ENCODE results near the gene MTRR.
"Not testable (repeated sequence)": the region's sequence is repeated elsewhere in the genome, so short reads cannot be mapped to it uniquely, and the experiment has no call there.

Gene MTRR

DNA sequence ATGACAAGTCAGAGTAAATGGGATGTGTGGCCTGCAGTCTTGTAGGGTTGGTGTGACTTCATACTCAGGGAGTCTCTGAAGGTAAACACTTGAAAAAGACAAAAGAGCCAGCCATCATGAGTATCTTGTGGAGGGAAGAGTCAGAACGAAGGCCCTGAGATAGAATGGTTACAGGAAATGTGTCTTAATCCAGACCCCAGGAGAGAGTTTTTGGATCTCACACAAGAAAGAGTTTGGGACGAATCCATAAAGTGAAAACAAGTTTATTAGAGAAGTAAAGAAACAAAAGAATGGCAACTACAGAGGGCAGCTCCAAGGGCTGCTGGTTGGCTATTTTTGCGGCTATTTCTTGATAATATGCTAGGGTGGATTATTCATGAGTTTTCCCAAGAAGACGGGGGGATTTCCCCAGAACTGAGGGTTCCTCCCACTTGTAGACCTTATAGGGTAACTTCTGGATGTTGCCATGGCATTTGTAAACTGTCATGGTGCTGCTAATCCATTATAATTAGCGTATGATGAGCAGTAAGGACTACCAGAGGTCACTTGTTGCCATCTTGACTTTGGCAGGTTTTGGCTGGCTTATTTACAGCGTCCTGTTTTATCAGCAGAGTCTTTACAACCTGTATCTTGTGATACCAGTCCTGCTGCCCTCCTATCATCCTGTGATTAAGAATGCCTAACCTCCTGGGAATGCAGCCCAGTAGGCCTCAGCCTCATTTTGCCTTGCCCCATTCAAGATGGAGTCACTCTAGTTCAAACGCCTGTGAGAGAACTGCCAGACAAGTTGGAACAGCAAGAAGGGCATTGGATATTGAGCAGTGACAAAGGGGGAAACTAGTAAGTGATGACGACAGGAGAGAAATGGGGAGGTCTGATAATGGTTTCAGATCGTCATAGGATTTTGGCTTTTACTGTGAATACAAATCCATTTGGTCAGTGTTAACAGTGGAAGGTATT is 34.0 kb downstream of the MTRR start:
- peak; percentile 6 for DNase-seq

DNA sequence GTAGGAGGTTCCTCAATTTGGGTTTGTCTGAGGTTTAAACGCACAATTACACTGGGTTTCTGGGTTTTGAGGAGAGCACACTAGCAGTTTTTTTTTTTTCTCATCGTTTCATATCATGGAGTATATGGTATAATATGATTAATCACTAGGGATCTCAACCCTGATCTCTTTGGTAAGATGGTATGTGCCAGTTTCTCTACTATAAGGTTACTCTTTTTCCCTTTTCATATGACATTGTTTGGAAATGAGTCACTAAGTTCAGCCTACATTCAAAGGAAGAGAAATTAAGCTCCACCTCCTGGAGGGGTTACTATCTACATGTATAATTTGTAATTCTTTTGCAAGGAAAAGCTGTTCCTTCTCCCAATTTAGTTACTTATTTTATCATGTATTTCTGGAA is 35.2 kb downstream of the MTRR start:
- no peak for DNase-seq

DNA sequence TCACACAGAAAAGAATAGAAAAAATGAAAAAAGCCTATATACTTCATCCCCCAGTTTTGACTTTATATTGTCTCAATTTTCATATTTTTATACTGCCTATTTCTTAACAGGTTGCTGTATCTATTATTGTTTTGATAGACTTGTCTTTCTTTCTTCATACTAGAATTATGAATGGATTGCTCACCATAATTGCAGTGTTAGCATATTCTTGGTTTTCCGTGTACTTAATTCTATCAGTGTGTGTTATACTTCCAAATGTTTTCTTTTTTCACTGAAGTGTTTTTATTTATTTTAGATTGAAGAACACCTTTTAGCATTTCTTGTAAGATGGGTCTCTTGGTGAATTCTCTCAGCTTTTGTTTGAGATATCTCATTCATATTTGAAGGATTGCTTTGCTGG is 38.7 kb downstream of the MTRR start:
- no peak for DNase-seq

DNA sequence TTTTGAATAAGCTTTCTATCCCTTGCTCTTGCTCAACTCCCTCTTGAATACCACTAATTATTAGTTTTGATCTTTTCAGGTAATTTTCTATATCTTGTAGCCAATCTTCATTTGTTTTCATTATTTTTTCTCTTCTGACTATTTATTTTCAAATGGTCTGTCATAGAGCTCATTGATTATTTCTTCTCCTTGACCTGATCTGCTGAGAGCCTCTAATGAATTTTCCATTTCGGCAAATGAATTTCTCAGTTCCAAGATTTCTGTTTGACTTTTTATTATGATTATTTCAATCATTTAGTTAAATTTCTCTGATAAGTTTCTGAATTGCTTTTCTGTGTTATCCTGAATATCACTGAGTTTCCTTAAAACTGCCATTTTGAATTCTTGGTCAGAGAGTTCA is 39.4 kb downstream of the MTRR start:
- DNase-seq, result no peak

DNA sequence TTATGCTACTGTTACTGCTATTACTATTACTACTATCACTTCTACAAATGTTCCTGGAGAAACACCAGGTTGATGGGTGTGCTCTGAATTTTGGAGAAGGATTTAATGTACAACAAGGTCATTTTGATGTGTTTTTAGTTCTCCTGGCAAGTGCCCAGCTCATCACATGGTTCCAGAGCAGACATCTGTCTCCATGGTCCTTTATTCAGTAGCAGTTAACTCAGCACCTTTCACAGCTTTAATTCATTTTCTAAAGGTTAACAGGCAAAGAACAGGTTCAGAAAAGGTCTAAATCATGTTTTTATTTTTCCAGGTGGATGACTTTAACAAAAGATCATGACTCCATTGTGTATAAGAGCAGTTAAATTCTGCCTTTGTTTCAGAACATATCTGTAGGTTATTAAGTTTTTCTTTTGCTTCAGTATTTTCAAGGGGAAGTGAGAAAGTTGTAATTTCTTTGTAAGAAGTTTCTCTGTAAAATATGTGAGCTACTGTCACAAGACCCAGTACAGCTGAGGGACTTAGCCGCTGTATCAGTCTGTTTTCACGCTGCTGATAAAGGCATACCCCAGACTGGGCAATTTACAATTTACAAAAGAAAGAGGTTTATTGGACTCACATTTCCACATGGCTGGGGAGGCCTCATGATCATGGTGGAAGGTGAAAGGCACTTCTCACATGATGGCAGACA is 41.9 kb downstream of the MTRR start:
- DNase-seq, result no peak

DNA sequence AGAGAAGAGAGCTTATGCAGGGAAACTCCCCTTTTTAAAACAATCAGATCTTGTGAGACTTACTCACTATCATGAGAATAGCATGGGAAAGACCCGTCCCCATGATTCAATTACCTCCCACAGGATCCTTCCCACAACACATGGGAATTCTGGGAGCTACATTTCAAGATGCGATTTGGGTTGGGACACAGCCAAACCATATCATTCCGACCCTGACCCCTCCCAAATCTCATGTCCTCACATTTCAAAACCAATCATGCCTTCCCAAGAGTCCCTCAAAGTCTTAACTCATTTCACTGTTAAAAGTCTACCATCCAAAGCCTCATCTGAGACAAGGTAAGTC is 42.5 kb downstream of the MTRR start:
- DNase-seq, result not testable (repeated sequence)

DNA sequence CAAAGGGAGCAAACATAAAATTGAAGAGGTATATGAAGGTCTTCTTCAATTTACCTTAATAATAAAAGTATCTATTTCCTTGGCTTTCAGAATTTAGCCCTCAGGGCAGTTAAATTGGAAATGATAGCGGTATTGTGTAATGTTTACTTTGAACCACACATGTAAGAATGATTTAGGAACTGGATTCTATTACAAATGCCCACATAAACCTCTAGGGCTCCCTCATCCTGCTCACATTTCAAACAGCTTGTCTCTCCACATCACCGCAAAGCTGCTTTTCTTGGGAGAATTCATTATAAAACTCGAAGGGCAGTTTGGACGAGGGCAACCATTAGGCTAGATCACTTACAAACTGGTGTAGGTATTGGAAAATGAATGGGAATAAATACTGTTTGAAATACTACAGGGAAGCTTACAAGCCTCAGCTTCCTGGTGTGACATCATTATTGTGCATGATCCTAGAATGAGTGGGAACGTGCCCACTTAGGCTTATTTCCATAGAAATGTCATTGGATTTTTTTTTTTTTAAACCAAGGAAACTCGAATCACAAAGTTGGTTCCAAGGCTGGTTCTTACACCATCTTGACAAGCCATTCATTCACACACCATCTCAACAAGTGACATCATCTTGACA is 47.3 kb downstream of the MTRR start:
- DNase-seq, result no peak

DNA sequence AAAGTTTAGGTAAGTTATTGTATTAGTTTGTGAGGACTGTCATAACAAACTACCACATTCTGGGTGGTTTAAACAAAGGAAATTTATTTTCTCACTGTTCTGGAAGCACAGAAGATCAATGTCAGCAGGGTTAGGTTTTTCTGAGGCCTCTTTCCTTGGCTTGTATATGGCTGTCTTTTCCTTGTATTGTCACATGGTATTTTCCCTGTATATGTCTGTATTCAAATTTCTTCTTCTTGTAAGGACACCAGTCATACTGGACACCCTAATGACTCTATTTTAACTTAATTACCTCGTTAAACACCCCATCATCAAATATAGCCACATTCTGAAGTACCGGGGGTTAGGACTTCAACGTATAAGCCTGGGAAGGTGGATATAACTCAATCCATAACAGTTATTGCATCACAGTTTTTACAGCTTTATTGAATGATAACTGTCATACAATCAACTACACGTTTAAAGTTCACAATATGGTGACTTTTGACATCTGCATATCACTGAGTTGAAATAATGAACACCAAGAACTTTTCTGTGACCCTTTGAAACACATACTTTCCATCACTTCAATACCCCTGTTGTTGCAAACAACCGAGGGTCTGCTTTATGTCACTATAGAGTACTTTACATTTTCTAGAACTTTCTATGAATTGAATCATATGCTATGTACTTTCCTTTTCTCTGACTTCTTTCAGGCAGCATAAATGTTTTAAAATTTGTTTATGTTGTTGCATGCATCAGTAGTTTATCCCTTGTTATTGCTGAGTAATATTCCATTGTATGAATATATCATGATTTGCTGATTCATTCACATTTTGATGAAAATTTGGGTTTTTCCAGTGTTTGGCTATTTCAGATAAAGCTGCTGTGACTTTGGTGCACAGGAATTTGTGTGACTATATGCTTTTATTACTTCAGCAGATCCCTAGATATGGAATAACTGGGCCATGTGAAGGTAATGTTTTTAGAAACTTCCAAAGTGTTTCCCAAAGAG is 48.5 kb downstream of the MTRR start:
- no peak for DNase-seq

DNA sequence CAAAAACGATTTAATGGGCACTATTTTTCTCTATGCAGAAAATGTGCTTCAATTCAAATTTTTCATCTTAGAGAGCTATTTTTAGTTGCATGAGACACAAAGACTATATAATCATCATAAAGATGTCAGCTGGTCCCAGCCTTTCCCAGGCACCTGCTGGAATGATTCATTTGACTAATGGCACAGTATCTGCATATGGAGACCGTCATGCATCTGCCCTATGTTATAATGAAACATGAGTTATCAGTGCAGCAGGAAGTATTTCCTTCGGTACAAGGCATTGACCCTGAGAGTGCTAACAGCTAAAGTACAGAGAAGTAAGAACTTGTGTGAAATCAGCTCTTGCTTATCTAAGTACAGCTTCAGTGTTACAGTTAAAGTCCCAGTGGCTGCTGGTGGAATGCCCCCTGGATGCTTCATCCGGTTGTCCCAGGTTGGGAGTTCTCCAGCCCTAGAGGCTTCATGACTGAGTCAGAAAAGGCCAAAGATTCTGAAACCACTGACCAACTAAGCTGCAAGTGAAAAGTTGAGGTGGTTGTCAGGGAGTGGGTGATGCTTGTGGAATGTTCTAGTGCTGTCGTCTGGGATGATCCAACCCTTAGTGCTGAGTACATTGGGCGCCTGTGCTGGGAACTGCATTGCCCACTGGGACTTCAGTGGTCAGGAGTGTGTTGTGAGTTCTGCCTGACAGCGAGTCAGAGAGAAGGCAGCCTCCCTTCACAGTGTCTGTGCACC is 57.2 kb downstream of the MTRR start:
- no peak for DNase-seq

DNA sequence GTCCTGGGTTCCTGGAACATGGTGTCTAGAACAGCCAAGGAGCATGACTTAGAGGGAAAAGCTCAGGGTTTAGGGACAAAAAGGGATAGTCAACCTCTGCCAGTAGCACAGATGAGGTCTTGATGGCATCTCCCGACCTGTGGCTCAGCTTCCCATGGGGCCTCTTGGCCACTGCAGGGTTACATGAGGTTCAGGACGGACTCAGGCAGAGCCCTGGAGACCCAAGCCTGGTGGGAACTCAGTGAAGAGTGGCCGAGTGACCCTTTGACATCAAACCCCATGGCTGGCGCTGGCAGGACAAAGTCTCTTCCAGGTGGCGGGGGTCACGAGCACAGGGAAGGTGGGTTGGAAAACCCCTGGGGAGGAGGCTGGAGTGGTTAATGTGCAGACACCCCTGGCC is 57.8 kb downstream of the MTRR start:
- no peak for DNase-seq

DNA sequence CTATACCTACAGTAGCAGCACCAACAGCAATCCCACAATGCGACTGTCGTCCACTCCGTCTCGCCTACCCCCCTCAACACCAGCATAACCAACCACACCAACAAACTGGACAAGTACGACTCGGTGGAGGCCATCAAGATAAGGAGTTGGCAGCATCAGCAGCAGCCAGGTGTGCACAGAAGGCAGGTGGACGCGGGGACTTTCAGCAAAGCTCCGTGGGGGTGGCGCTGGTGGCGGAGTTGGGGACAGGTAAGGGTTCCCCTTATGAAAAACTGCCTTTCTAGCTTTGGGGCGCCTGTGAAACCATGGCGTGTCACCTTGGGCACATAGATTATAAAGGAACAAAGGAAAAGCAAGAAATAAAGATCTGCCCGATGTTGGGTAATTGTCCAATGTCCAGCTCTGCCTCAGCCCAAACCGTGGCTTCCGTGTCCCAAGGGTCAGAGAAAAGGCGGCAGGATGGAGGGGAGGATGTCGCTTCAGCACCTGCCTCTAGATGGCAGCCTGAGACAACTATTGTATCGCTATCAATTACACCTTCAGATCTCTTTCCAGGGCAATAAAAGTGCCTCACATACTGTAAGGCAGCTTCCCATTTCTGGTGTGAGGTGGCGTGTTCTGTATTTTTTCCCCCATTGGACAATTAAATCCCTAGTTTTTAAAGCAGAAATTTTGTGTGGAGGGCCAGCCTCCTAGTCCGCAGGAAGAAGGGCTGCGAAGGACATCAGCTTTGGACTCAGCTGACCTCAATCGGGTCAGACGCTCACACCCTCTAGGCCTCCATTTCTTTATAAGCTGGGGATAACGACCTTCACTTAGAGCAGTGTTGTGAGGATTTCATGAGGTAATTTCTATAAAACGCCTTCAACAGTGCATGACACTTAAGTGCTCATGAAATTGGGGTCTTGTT is 58.8 kb downstream of the MTRR start:
- DNase-seq, result peak; percentile 27

DNA sequence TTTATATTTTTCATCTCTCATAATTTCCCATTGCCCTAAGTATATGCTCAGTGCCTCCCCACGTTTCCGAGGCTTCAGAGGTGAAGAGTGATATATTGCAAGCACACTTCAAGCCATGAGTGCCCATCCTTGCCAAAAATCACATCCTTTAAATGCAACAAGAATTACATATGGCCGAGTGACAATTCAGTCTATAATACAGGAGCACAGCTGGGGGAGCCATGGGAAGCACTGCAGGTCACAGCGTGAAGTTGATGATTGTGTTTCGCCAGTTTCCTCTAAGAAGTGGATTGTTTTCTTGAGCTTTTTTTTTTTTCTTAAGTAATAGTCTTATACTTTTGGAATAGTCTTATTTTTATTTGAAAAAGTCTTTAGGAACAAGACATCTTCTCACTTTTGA is 61.1 kb downstream of the MTRR start:
- no peak for DNase-seq

DNA sequence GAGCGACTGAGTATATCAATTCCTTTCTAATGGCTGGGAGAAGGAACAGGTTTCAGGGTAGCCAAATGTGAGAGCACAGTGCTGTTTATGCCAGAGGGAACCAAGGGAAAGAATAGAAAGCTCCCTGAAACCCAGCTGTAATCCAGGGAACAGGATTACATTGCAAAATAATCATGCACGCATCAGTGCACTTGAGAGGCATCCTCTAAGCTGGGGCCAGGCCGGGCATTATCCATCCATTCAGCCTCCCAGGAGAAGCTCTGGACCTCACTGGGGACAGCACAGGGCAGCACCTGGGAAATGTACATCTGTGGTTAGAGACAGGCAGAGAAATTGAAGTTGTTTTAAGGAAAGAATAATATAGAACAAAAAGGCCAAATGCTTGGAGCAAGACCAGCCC is 72.7 kb downstream of the MTRR start:
- no peak for DNase-seq

DNA sequence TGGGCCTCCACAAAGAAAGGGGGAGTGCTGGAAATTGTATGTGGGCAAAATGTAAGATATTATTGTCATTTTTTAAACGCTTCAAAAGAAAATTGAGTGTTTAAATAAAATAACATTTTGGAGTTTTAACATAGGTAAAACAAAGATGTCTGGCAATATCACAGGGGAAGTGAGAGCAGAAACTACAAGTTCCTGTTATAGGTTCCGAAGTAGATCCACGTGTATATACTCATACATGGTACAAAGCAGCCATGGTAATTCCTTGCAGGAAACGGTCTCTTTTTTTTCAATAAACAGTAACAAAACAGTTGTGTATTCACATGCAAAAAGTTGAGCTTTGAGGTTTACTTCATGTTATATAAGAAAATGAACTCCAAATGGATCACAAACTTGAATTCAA is 78.4 kb downstream of the MTRR start:
- no peak for DNase-seq

Measured in CD4-positive, alpha-beta T cell treated with Interleukin-4 for 4 hours (primary cell).